Astrocyte (in vitro differentiated cells and primary cell): ENCODE measurements around the gene ZBTB16. TPM values are rescaled to one million over a fixed set of nuclear protein-coding genes. Genes with fewer than 3 reads are reported as not detected.

Source experiments
- DNase-seq: peaks from one replicate; pipeline ENCODE4 v3.0.0-alpha.2; 2010; ENCODE audit warnings: low read depth
- FAIRE-seq: peaks from 2 replicates; lab custom pipeline; 2011; peaks lifted over from hg19 to GRCh38; lab: Jason Lieb, UNC
- H2AFZ ChIP-seq: 2 replicates; pipeline ENCODE4 v1.6.0; 2012; ENCODE audit warnings: low read depth, low read length, inconsistent platforms
- H3K27ac ChIP-seq: 2 replicates; pipeline ENCODE4 v1.5.1; 2011; ENCODE audit warnings: low read depth, low read length, inconsistent platforms
- H3K27me3 ChIP-seq: 2 replicates; pipeline ENCODE4 v1.6.0; 2011; ENCODE audit warnings: low read length, inconsistent platforms; ENCODE audit not compliant: insufficient read depth
- H3K36me3 ChIP-seq: 2 replicates; pipeline ENCODE4 v1.5.1; 2011; ENCODE audit warnings: low read length, inconsistent platforms; ENCODE audit not compliant: insufficient read depth
- H3K4me1 ChIP-seq: 2 replicates; pipeline ENCODE4 v1.5.1; 2011; ENCODE audit warnings: low read length, inconsistent platforms; ENCODE audit not compliant: insufficient read depth
- H3K4me2 ChIP-seq: 2 replicates; pipeline ENCODE4 v1.6.0; 2012; ENCODE audit warnings: low read length, inconsistent platforms
- H3K4me3 ChIP-seq: 2 replicates; pipeline ENCODE4 v1.5.1; 2011; ENCODE audit warnings: low read depth, mild to moderate bottlenecking, low read length, inconsistent platforms; ENCODE audit not compliant: insufficient read depth
- H3K79me2 ChIP-seq: 2 replicates; pipeline ENCODE4 v1.6.0; 2012; ENCODE audit warnings: mild to moderate bottlenecking, low read length, inconsistent platforms; ENCODE audit not compliant: insufficient read depth
- H3K9ac ChIP-seq: 2 replicates; pipeline ENCODE4 v1.6.0; 2012; ENCODE audit warnings: mild to moderate bottlenecking, low read length, inconsistent platforms
- H3K9me3 ChIP-seq: 2 replicates; pipeline ENCODE4 v1.5.1; 2012; ENCODE audit warnings: low read depth, mild to moderate bottlenecking, low read length, inconsistent platforms; ENCODE audit not compliant: insufficient read depth
- H4K20me1 ChIP-seq: 2 replicates; pipeline ENCODE4 v1.6.0; 2012; ENCODE audit warnings: low read length, inconsistent platforms; ENCODE audit not compliant: insufficient read depth
- H3K27ac Mint-ChIP-seq: one replicate; pipeline ENCODE4 v1.8.0; 2021; ENCODE audit warnings: mild to moderate bottlenecking, mixed read lengths; ENCODE audit not compliant: unreplicated experiment
- H3K27me3 Mint-ChIP-seq: one replicate; pipeline ENCODE4 v1.8.0; 2021; ENCODE audit warnings: low read depth, mixed read lengths; ENCODE audit not compliant: unreplicated experiment
- H3K36me3 Mint-ChIP-seq: one replicate; pipeline ENCODE4 v1.8.0; 2021; ENCODE audit warnings: low read depth, mixed read lengths; ENCODE audit not compliant: unreplicated experiment
- H3K4me1 Mint-ChIP-seq: one replicate; pipeline ENCODE4 v1.8.0; 2021; ENCODE audit warnings: low read depth, mixed read lengths; ENCODE audit not compliant: unreplicated experiment
- H3K4me3 Mint-ChIP-seq: one replicate; pipeline ENCODE4 v1.8.0; 2021; ENCODE audit warnings: mild to moderate bottlenecking, moderate library complexity, mixed read lengths; ENCODE audit not compliant: unreplicated experiment
- H3K9me3 Mint-ChIP-seq: one replicate; pipeline ENCODE4 v1.8.0; 2021; ENCODE audit warnings: mild to moderate bottlenecking, mixed read lengths; ENCODE audit not compliant: unreplicated experiment
- CTCF ChIP-seq: IDR thresholded peaks from 2 replicates; pipeline ENCODE4 v1.5.1; 2011; ENCODE audit warnings: low read depth, mild to moderate bottlenecking, inconsistent platforms, low read length, moderate library complexity; ENCODE audit not compliant: insufficient read depth
- EZH2 ChIP-seq: IDR thresholded peaks from 2 replicates; pipeline ENCODE4 v1.6.1; 2012; ENCODE audit warnings: mild to moderate bottlenecking, low read length, inconsistent platforms; ENCODE audit not compliant: insufficient read depth
- total RNA-seq: library from RNA; stranded (reverse); gene quantifications from 2 replicates; pipeline ENCODE4 v1.2.1, GENCODE V29; 2021

ZBTB16 gene
- total RNA-seq, 1 donor from 2014 or later: 0.50 TPM

- Histone ChIP-seq H3K4me3 (no peak overlapping the region), H2AFZ (no peak overlapping the region), H3K4me2 (no peak overlapping the region), H3K4me1 (no peaks in the 10 kb centered on the region), H3K9me3 (no peaks in the 10 kb centered on the region), H3K36me3 (no peaks in the 10 kb centered on the region), H4K20me1 (no peaks in the 10 kb centered on the region), H3K27me3 (peaks cover 20% of the 10 kb centered on the region), H3K27ac (no peak overlapping the region), H3K9ac (no peak overlapping the region), H3K79me2 (no peaks in the 10 kb centered on the region)
- Mint-ChIP-seq H3K4me3 (no peak overlapping the region), H3K27ac (no peak overlapping the region), H3K9me3 (peaks cover 4% of the 10 kb centered on the region), H3K36me3 (no peaks in the 10 kb centered on the region), H3K4me1 (peaks cover 28% of the 10 kb centered on the region), H3K27me3 (peaks cover 22% of the 10 kb centered on the region)
- TF ChIP-seq CTCF: no peak
- no peak for TF ChIP-seq EZH2
- DNase-seq: no peak
- no peak for FAIRE-seq
These were observed 77.5 kb downstream of the ZBTB16 start for GRCh38 chr11:114136686-114137640.

- Histone ChIP-seq H3K27me3 (peaks cover 18% of the 10 kb centered on the region), H3K27ac (no peak overlapping the region), H3K4me1 (no peaks in the 10 kb centered on the region), H3K4me3 (no peak overlapping the region), H4K20me1 (no peaks in the 10 kb centered on the region), H3K9ac (no peak overlapping the region), H2AFZ (no peak overlapping the region), H3K79me2 (no peaks in the 10 kb centered on the region), H3K4me2 (no peak overlapping the region), H3K9me3 (no peaks in the 10 kb centered on the region), H3K36me3 (no peaks in the 10 kb centered on the region)
- Mint-ChIP-seq H3K27ac (peak overlapping the region; percentile 22), H3K27me3 (peaks cover 22% of the 10 kb centered on the region), H3K36me3 (no peaks in the 10 kb centered on the region), H3K9me3 (peaks cover 4% of the 10 kb centered on the region), H3K4me3 (peak overlapping the region; percentile 36), H3K4me1 (peaks cover 31% of the 10 kb centered on the region)
- DNase-seq: no peak
- no peak for FAIRE-seq
- no peak for TF ChIP-seq EZH2
These were observed 78.3 kb downstream of the ZBTB16 start for GRCh38 chr11:114137838-114138237.

GRCh38 chr11:114138411-114138810 lies 78.9 kb downstream of the ZBTB16 start:
- no peak overlapping the region for H3K27ac ChIP-seq
- DNase-seq (no peak), FAIRE-seq (no peak)
- no peak overlapping the region for H3K4me3 Mint-ChIP-seq
- H3K4me1 ChIP-seq: no peaks in the 10 kb centered on the region
- H3K79me2 ChIP-seq: no peaks in the 10 kb centered on the region
- no peak overlapping the region for H3K27ac Mint-ChIP-seq
- H3K9me3 ChIP-seq: no peaks in the 10 kb centered on the region
- no peak overlapping the region for H3K4me3 ChIP-seq
- H2AFZ ChIP-seq: no peak overlapping the region
- peaks cover 33% of the 10 kb centered on the region for H3K4me1 Mint-ChIP-seq
- H3K9me3 Mint-ChIP-seq: peaks cover 4% of the 10 kb centered on the region
- no peaks in the 10 kb centered on the region for H3K36me3 Mint-ChIP-seq
- no peak overlapping the region for H3K4me2 ChIP-seq
- no peaks in the 10 kb centered on the region for H3K36me3 ChIP-seq
- H4K20me1 ChIP-seq: no peaks in the 10 kb centered on the region
- TF ChIP-seq CTCF (no peak), EZH2 (no peak)
- peaks cover 24% of the 10 kb centered on the region for H3K27me3 Mint-ChIP-seq
- H3K27me3 ChIP-seq: peaks cover 22% of the 10 kb centered on the region
- H3K9ac ChIP-seq: no peak overlapping the region
